ENCODE data around the gene ZDHHC11B. TPM values are rescaled to one million over a fixed set of nuclear protein-coding genes. Genes with fewer than 3 reads are reported as not detected.

The ZDHHC11B gene
- total RNA-seq, 1 experiment from 2014 or later = 3.8 TPM

- H3K36me3 ChIP-seq (ENCODE audit: control insufficient read depth in 1 of 2, insufficient read depth in 2 of 2, low read length in 2 of 2) = no peaks in the 10 kb centered on the region
- H3K4me3 ChIP-seq (replicated peaks in 1 of 2; ENCODE audit: low read depth in 1 of 2, low read length in 2 of 2) = no peak overlapping the region
- no peaks in the 10 kb centered on the region for H3K79me2 ChIP-seq (ENCODE audit: insufficient read depth, low read length)
- TF ChIP-seq SIN3A (IDR thresholded peaks at IDR 0.05; ENCODE audit: low read depth) (no peak), EZH2 (IDR thresholded peaks at IDR 0.05) (no peak), JUND (IDR thresholded peaks at IDR 0.05) (no peak), EZH2phosphoT487 (IDR thresholded peaks at IDR 0.05; ENCODE audit: borderline replicate concordance) (no peak)
- intact Hi-C loops (cut with micrococcal nuclease) = no loop called here
- CTCF ChIA-PET = no interaction called here
- no TSS peak for BruUV-seq (replicated peaks)
- no peak overlapping the region for H3K27ac ChIP-seq (ENCODE audit: low read depth, low read length)
- no peaks in the 10 kb centered on the region for H4K20me1 ChIP-seq (ENCODE audit: insufficient read depth)
- no peak overlapping the region for H2AFZ ChIP-seq (ENCODE audit: low read depth, low read length, poor library complexity, severe bottlenecking)
- no peaks in the 10 kb centered on the region for H3K27me3 ChIP-seq (ENCODE audit: insufficient read depth, low read length)
- RAD21 ChIA-PET (ENCODE audit: low non-redundant PET in 1 of 2, low total read pairs in 2 of 2, uncharacterized antibody in 2 of 2, unreplicated experiment in 2 of 2) = no interaction called here
- no peak for DNase-seq (ENCODE audit: low read depth, low spot score)
- H3K9me3 ChIP-seq (ENCODE audit: control insufficient read depth in 1 of 2, insufficient read depth in 1 of 2, low read depth in 1 of 2, low read length in 2 of 2) = no peaks in the 10 kb centered on the region
- POLR2A ChIA-PET = no interaction called here
- no peak overlapping the region for H3K9ac ChIP-seq (ENCODE audit: low read length)
- H3K4me1 ChIP-seq (ENCODE audit: control insufficient read depth in 1 of 2, insufficient read depth in 2 of 2, low read length in 2 of 2) = no peaks in the 10 kb centered on the region
- H3K9me2 ChIP-seq (ENCODE audit: insufficient read depth) = no peaks in the 10 kb centered on the region
- no peak for ATAC-seq
- no peak overlapping the region for H3K4me2 ChIP-seq (ENCODE audit: low read length)
These were observed 99.7 kb downstream of the ZDHHC11B start for GRCh38 chr5:684751-685216.

GRCh38 chr5:683551-684481 lies 100.7 kb downstream of the ZDHHC11B start:
- POLR2A ChIA-PET = no interaction called here

More at GRCh38 chr5:683551-684481, 100.7 kb downstream of the ZDHHC11B start:
- Histone ChIP-seq H3K9me3 (ENCODE audit: control insufficient read depth in 1 of 2, insufficient read depth in 1 of 2, low read depth in 1 of 2, low read length in 2 of 2) (no peaks in the 10 kb centered on the region), H3K4me1 (ENCODE audit: control insufficient read depth in 1 of 2, insufficient read depth in 2 of 2, low read length in 2 of 2) (no peaks in the 10 kb centered on the region), H3K4me3 (replicated peaks in 1 of 2; ENCODE audit: low read depth in 1 of 2, low read length in 2 of 2) (no peak overlapping the region), H3K79me2 (ENCODE audit: insufficient read depth, low read length) (no peaks in the 10 kb centered on the region), H3K27ac (ENCODE audit: low read depth, low read length) (no peak overlapping the region), H3K9me2 (ENCODE audit: insufficient read depth) (no peaks in the 10 kb centered on the region), H3K4me2 (ENCODE audit: low read length) (no peak overlapping the region), H4K20me1 (ENCODE audit: insufficient read depth) (no peaks in the 10 kb centered on the region), H3K27me3 (ENCODE audit: insufficient read depth, low read length) (no peaks in the 10 kb centered on the region), H3K9ac (ENCODE audit: low read length) (no peak overlapping the region), H2AFZ (ENCODE audit: low read depth, low read length, poor library complexity, severe bottlenecking) (no peak overlapping the region), H3K36me3 (ENCODE audit: control insufficient read depth in 1 of 2, insufficient read depth in 2 of 2, low read length in 2 of 2) (no peaks in the 10 kb centered on the region)
- no peak for DNase-seq (ENCODE audit: low read depth, low spot score)
- RAD21 ChIA-PET (ENCODE audit: low non-redundant PET in 1 of 2, low total read pairs in 2 of 2, uncharacterized antibody in 2 of 2, unreplicated experiment in 2 of 2) = no interaction called here
- TF ChIP-seq SIN3A (IDR thresholded peaks at IDR 0.05; ENCODE audit: low read depth) (no peak), ZBTB33 (IDR thresholded peaks at IDR 0.05; ENCODE audit: extremely low read depth, insufficient replicate concordance, low read length) (no peak), RAD21 (IDR thresholded peaks at IDR 0.05; ENCODE audit: low read depth) (no peak), MAX (IDR thresholded peaks at IDR 0.05) (no peak), POLR2AphosphoS5 (IDR thresholded peaks at IDR 0.05; ENCODE audit: low read depth, low read length) (no peak), EZH2 (IDR thresholded peaks at IDR 0.05) (no peak), TCF7L2 (IDR thresholded peaks at IDR 0.05; ENCODE audit: borderline replicate concordance, extremely low read depth, insufficient read depth, insufficient read length) (no peak), ZFX (IDR thresholded peaks at IDR 0.05) (no peak), SP1 (IDR thresholded peaks at IDR 0.05; ENCODE audit: low read depth) (no peak), EGR1 (IDR thresholded peaks at IDR 0.05; ENCODE audit: low read depth) (no peak), CBX3 (IDR thresholded peaks at IDR 0.05; ENCODE audit: low read depth) (no peak)
- BruUV-seq (replicated peaks) = no TSS peak
- intact Hi-C loops (cut with micrococcal nuclease) = no loop called here
- ATAC-seq = no peak
- CTCF ChIA-PET = no interaction called here

All from HCT116 (cell line).